NCI-H146 (cell line): ENCODE data around the gene SP7.
"Not testable (repeated sequence)": the region's sequence is repeated elsewhere in the genome, so short reads cannot be mapped to it uniquely, and the experiment has no call there.

Source experiments
- DNase-seq: peaks from one replicate; lab custom pipeline; 2025; lab: John Stamatoyannopoulos, UW

The SP7 gene

DNA sequence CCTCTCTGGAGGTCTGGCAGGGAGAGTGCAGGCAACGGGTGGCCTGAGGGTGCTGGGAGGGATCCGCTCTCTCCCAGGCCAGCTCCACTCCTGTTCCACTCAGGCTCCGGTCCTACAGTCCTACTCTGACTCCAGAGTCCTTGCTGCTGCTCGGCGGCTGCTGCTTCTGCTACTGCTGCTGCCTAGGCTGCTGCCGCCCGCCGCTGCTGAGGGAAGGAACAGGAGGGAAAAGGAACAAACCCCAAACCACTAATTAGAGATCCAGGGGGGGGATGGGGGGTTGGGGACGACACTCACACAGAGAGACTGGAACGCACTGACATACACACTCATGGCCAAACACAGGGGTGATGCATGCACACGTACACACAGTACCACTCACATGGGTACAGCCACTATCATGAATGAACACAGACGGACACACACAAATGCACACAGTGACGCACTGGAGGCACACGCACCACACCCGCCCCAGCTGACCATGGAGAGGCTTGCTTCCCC is at the start of gene SP7:
SP7 (minus strand) TSS at position 174 of the 501 bp plus-strand sequence. CDS start 708 bp downstream, outside the sequence.
- no peak for DNase-seq

DNA sequence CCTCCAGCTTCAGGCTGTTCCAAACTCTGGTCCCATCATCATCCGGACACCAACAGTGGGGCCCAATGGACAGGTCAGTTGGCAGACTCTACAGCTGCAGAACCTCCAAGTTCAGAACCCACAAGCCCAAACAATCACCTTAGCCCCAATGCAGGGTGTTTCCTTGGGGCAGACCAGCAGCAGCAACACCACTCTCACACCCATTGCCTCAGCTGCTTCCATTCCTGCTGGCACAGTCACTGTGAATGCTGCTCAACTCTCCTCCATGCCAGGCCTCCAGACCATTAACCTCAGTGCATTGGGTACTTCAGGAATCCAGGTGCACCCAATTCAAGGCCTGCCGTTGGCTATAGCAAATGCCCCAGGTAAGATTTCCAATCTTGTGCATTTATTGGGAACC is 47.1 kb upstream of the SP7 start:
- DNase-seq: no peak

DNA sequence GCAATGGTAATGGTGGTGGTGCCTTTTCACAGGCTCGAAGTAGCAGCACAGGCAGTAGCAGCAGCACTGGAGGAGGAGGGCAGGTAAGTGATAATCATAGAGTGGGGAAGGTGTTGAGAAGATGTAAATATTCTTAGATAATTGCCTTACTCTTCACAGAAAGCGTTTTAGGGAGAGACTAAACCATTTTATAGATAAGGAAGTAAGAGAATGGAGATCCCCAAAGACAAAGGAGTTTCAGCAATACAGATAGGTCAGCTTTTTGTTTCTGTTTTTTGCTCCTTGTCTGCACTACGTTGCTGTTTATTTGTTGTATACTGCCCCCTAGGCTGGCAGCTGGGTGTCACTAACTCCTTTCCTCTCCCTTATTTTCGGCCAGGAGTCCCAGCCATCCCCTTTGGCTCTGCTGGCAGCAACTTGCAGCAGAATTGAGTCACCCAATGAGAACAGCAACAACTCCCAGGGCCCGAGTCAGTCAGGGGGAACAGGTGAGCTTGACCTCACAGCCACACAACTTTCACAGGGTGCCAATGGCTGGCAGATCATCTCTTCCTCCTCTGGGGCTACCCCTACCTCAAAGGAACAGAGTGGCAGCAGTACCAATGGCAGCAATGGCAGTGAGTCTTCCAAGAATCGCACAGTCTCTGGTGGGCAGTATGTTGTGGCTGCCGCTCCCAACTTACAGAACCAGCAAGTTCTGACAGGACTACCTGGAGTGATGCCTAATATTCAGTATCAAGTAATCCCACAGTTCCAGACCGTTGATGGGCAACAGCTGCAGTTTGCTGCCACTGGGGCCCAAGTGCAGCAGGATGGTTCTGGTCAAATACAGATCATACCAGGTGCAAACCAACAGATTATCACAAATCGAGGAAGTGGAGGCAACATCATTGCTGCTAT is 45.8 kb upstream of the SP7 start:
- DNase-seq: no peak

DNA sequence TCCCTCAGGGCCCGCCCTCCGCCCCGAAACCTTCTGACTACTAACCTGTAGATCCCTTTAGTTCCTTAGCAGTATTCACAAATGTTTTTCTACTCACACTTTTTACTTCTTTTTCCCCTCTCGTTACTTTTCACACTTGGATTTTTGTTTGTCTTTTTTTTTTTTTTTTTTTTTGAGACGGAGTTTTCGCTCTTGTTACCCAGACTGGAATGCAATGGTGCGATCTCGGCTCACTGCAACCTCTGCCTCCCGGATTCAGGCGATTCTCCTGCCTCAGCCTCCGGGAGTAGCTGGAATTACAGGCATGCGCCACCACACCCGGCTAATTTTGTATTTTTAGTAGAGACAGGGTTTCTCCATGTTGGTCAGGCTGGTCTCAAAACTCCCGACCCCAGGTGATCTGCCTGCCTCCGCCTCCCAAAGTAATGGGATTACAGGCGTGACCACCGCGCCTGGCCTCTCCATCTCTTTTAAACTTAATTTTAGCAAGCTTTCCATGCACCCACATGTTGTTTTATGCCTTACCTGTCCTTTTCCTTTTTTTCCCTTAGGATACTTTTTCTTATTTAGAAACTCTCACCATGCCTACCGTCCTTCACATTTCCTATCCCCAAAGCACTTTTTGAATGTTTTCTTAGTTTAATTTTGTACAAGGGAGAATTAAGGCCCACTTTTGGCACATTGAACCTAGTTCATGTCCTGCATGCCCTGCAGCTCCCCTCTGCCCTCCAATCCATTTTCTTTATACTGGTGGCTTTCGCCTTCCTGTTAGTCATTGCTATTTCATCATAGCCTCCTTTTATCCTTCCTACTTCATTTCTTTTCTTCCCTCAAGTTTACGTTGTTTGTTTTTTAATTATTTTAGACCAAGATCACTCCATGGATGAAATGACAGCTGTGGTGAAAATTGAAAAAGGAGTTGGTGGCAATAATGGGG is 44.9 kb upstream of the SP7 start:
- DNase-seq: no peak

DNA sequence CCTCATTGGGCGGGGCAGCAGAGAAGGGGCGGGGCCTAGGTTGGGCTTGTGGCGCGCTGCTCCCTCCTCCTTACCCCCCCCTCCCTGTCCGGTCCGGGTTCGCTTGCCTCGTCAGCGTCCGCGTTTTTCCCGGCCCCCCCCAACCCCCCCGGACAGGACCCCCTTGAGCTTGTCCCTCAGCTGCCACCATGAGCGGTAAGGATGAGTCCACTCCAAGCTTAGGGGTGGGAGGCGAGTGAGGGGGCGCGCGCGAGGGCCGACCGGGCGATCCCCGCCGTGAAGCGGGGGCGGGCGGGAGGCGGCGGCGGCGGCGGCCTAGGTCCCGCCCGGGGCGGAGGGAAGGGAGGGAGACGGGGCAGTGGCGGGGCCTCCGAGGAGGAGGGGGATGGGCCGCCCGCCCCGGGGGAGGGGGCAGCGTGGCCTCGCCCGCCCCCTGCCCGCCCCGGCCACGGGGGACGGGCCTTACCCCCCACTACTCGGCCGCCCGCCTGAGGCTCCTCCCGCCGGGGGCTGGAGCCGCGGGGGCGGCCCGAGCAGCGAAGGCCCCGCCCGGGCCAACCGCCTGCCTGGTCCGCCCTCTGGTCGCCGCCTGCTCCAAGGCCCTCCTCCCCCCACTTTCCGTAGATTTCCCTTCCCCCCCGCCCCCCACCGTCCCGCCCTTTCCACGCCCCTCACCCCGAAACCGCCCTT is 44.1 kb upstream of the SP7 start, which contains the start of gene SP1:
SP1 (plus strand) TSS at position 73 of the 690 bp plus-strand sequence; CDS start at position 189, 116 bp downstream.
- peak; percentile 96 for DNase-seq

DNA sequence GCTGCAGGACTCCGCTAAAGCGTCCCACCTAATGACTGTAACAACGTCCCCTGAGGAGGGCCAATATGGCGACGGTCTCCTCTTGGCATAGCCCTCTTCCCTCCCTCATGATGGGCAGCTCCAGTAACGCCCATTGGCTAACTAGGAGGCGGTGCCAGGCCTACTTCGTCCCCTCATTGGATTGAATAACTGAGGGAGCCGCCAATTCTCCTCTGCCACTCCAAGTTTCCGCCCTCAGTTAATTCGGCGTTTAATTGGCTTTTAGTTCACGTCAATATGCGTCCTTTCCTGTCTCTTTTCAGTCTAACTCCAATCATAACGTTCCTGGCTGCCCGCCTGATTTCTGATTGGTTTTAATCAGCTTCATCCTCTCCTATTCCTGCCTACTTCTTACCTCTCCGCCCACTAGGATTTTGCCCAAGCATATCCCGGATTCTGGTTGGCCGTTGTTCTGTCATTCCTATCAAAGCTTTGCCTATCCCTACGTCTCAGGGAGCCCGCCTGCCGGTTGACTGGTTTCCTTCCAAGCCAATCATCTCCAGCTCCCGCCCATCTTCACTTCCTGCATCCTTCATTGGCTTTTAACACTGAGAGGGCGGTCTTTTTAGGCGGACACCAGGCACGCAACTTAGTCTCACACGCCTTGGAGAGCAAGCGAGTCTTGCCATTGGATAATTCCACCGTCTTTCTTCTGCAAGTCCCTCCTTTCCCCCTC is 43.4 kb upstream of the SP7 start:
- DNase-seq: peak; percentile 100

DNA sequence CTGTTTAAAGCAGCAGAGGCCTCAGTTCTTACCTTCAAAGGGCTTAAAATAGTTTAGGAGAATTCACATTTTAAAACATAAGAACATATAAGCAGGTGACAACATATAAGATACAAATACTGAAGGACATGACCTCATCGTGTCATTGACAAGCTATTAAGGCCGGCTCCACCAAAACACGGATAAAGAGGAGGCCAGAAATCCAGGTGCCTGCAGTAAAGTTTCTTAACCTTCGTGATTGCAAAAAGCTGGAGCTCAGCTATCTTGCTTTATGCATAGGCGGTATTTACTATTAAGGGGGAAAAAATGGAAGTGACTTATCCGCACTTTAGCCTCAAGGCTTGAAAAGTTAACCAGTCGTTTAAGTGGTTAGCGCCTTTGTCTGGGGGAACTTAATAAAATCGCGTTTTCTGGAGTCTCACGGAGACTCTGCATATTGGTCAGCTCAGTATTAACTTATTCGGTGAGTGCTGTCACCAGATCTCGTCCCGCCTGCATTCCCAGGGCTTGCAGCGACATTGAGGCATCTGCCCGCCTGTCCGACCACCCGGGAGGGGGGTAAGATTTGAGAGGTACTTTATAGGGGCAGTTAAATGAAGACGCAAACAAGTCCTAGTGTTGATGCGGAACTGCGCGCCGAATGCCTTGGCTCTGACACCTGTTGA is 42.7 kb upstream of the SP7 start:
- DNase-seq: peak; percentile 53

DNA sequence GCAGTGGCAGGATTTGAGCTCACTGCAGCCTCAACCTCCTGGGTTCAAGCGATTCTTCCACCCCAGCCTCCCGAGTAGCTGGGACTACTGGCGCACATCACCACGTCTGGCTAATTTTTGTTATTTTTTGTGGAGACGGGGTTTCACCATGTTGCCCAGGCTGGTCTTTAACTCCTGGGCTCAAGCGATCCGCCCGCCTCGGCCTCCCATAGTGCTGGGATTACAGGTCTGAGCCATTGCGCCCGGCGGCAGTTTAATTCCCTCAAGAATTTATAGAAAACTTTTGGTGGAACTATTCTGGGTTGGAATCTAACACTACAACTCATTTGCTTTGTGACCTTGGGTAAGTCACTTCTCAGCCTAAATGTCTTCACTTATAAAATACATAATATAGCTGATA is 42.1 kb upstream of the SP7 start:
- no peak for DNase-seq

DNA sequence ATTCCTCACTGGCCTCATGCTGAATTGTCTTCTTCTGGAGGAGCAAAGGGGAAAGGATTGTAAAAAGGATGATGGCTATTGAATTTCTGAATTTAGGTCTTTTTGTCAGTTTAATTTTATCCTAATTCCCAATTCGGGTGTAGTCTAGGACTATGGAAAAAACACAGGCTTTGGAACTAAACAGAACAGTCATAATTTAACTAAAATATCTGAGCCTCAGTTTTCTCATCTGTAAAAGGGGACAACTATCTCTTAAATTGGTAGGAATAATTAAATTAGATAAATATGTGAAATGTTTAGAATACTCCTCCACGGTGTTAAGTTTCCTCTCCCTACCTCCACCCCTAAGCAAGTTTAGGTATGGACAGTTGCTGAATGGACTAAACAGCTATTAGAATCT is 40.6 kb upstream of the SP7 start:
- no peak for DNase-seq

DNA sequence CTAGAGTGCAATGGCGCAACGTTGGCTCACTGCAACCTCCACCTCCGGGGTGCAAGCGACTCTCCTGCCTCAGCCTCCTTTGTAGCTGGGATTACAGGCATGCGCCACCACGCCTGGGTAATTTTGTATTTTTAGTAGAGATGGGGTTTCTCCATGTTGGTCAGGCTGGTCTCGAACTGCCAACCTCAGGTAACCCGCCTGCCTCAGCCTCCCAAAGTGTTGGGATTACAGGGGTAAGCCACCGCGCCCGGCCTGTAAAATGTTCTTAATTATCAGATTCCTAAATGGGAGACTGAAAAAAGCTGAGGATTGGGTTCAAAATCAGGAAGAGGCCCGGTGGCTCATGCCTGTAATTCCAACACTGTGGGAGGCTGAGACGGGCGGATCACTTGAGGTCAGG is 38.1 kb upstream of the SP7 start:
- DNase-seq: not testable (repeated sequence)

DNA sequence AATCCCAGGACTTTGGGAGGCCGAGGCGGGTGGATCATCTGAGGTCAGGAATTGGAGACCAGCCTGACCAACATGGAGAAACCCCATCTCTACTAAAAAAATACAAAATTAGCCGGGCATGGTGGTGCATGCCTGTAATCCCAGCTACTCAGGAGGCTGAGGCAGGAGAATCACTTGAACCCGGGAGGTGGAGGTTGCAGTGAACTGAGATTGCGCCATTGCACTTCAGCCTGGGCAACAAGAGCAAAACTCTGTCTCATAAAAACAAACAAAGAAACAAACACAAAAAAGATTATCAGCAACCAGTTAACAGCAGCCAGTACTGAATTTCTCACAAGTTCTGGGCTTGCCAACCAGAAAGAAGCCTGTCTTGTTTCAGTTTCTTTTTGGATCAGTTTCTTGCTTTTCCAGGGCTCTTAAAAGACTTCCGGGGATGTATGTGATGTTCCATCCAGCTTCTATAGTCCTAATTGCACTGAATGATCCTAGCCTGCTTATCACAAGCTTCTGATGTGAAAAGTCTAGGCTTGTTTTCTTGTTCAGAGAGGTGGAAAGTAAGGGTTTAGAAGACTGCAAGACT is 37.5 kb upstream of the SP7 start:
- DNase-seq: not testable (repeated sequence)

DNA sequence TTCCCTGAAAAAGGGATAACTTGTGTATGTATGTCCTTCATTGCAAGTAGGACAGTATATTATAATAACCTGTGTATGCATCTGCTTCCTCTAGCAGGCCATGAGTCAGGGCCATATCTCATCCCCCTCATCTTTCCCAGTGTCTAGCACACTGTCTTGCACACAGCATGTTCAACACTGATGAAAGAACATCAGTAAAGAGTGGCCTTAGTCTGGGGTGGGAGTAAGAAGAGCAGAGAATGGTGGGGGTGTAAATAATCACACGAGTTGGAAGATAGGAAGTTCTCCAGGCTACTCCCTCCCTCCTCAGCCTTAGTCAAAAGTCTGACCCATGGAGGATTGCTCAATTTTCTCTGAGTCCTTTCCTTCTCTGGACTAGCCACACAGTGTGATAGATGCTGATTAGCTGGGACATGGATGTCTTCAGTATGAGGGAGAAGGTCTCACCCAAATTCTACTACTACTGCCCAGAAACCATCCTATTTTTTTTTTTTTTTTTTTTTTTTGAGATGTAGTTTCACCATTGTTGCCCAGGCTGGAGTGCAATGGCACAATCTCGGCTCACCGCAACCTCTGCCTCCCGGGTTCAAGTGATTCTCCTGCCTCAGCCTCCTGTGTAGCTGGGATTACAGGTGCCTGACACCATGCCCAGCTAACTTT is 29.2 kb upstream of the SP7 start:
- no peak for DNase-seq

DNA sequence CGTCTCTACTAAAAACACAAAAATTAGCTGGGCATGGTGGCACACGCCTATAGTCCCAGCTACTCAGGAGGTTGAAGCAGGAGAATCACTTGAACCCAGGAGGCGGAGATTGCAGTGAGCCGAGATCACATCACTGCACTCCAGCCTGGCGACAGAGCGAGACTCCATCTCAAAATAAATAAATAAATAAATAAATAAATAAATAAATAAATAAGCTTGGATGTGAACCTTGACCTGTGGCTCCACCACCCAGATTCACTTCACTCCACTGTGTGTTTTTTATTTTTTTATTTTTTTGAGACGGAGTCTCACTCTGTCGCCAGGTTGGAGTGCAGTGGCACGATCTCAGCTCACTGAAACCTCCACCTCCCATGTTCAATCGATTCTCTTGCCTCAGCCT is 25.5 kb upstream of the SP7 start:
- DNase-seq: not testable (repeated sequence)

DNA sequence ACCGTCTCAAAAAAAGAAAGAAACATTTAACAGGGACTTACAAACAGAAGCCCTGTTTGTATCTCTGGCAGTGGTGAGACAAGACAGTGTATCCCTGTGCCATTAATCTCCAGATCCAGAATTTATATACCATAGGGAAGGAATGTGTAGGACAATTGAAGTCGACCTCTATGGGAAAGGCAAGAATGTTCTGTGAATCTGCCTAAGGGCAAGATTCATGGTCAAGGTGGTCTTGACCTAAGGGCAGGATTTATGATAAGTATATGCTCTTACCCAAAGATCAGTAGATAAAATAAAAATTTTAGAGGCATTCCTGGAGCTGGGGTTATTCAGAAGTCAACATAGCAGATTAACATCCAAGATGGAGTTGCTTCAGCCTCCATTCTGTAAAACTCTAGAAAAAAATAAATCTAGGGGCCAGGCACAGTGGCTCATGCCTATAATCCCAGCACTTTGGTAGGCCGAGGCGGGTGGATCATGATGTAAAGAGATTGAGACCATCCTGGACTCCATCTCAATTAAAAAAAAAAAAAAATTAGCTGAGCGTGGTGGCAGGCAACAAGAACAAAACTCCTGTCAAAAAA is 22.8 kb upstream of the SP7 start:
- no peak for DNase-seq

DNA sequence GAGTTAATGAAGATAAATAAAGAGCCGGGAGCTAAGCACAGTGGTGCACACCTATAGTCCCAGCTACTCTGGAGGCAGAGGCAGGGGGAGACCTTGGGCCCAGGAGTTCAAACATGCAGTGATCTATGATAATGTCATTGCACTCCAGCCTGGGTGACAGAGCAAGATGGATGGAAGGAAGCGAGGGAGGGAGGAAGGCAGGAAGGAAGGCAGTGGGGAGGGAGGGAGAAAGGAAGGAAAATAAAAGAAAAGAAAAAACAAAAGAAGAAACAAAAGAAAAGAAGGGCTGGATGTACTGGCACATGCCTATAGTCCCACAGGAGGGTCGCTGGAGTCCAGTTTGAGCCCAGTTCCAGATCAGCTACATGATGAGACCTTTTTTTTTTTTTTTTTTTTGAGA is 19.0 kb upstream of the SP7 start:
- no peak for DNase-seq

DNA sequence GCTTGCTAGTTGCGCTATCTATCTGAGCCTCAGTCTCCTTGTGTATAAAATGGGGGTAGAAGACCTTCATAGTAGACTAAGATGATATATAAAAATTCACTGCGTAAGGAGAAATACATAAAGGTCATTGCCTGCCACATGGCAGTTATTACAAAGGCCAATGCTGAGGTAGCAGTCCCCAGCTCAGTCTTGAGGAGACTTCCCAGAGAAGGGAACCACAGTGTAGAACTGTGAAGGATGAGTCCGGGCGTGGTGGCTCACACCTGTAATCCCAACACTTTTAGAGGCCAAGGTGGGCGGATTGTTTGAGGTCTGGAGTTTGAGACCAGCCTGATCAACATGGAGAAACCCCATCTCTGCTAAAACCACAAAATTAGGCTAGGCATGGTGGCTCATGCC is 17.1 kb upstream of the SP7 start:
- DNase-seq: no peak

DNA sequence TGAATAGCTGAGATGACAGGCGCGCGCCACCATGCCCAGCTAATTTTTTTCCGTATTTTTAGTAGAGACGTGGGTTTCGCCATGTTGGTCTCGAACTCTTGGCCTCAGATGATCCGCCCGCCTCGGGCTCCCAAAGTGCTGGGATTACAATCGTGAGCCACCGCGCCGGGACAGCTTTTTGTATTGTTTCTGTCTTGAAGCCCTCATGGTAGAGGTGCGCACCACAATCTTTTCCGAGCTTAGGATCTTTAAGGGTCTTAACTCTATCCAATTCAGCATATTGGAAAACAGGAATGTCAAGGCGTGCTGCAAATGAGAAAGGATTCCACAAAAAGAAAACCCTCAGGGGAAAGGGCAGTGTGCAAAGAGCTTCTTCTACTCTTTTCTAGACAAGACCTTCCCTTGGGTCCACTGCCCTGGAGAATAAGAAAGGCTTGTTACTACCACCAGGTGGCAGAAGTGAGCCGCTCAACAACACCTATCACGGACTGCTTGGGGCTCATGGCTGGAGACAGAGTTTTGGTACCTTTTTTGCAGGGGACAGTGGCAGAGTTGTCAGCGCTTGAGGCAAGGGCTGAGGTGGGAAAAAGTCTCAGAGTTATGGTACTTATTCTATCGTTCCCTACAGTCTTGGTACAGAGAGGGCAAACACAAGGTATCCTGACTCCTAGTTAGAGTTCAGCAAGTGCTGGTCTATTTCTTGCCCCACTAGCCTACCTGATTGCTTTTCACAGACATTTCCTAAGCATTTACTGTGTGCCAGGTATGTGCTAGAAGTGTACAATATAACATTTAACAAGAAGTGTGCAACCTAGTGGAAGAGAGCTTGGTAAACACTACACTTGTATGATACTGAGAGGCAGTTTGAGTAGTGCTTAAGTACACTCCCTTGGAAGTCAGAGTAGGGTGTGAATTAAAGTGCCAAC is 16.4 kb upstream of the SP7 start:
- peak; percentile 83 for DNase-seq

DNA sequence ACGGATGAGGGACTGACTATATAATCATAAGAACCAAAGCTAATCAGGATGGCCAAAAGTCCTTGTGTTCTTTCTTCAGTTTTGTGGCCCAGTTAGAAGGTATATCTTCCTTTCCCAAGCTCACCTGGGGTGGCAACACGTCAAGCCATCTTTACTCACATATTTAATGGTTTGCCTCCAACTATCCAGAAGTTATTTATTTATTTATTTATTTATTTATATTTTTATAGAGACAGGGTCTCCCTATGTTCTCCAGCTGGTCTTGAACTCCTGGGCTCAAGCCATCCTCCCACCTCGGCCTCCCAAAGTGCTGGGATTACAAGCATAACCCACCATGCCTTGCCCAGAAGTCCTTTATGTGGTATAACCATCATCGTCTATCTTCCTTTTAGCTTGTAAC is 11.8 kb upstream of the SP7 start:
- no peak for DNase-seq
